ENCODE results near the gene PILRA. TPM values are rescaled to one million over a fixed set of nuclear protein-coding genes. Genes with fewer than 3 reads are reported as not detected.

The PILRA gene
- total and polyA plus RNA-seq, 2 of the 13 experiments (the other 11 are each of a cell fraction or from before 2014, with no cell fraction given): 0.13 to 1.3 TPM

- TF ChIP-seq, protein P1, sequence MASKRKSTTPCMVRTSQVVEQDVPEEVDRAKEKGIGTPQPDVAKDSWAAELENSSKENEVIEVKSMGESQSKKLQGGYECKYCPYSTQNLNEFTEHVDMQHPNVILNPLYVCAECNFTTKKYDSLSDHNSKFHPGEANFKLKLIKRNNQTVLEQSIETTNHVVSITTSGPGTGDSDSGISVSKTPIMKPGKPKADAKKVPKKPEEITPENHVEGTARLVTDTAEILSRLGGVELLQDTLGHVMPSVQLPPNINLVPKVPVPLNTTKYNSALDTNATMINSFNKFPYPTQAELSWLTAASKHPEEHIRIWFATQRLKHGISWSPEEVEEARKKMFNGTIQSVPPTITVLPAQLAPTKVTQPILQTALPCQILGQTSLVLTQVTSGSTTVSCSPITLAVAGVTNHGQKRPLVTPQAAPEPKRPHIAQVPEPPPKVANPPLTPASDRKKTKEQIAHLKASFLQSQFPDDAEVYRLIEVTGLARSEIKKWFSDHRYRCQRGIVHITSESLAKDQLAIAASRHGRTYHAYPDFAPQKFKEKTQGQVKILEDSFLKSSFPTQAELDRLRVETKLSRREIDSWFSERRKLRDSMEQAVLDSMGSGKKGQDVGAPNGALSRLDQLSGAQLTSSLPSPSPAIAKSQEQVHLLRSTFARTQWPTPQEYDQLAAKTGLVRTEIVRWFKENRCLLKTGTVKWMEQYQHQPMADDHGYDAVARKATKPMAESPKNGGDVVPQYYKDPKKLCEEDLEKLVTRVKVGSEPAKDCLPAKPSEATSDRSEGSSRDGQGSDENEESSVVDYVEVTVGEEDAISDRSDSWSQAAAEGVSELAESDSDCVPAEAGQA (IDR thresholded peaks at IDR 0.05; ENCODE audit: low read depth): peak; percentile 65; the same call in 1 of the 2 replicates
- TF ChIP-seq, protein P1 (CRISPR knock-in tag; IDR thresholded peaks at IDR 0.05; ENCODE audit: borderline replicate concordance): no peak
- TF ChIP-seq SP1 (IDR thresholded peaks at IDR 0.05) (no peak), SP1 (CRISPR knock-in tag; IDR thresholded peaks at IDR 0.05) (no peak), NCOA5 (CRISPR knock-in tag; IDR thresholded peaks at IDR 0.05) (no peak), SRY (CRISPR knock-in tag; IDR thresholded peaks at IDR 0.05) (no peak), HNF4G (IDR thresholded peaks at IDR 0.05; ENCODE audit: borderline replicate concordance, low read depth, low read length) (peak; percentile 89), HNF4G (CRISPR knock-in tag; IDR thresholded peaks at IDR 0.05; ENCODE audit: borderline replicate concordance, low read depth) (peak; percentile 83; the same call in 1 of the 2 replicates), SNRNP70 (IDR thresholded peaks at IDR 0.05; ENCODE audit: low read depth, low read length) (no peak), MEF2D (CRISPR knock-in tag; IDR thresholded peaks at IDR 0.05) (0 out of 2 replicates have a peak, but pooled peaks have one; percentile 36), MAFF (IDR thresholded peaks at IDR 0.05; ENCODE audit: low read depth, low read length) (peak; percentile 52; the same call in 1 of the 2 replicates), HBP1 (CRISPR knock-in tag; IDR thresholded peaks at IDR 0.05; ENCODE audit: low read depth) (peak; percentile 62; the same call in 1 of the 2 replicates), THAP11 (CRISPR knock-in tag; IDR thresholded peaks at IDR 0.05) (peak; percentile 84), ZBTB25 (CRISPR knock-in tag; IDR thresholded peaks at IDR 0.05) (no peak), TBP (CRISPR knock-in tag; IDR thresholded peaks at IDR 0.05) (no peak), E2F5 (CRISPR knock-in tag; conservative IDR thresholded peaks at IDR 0.05) (no peak), XBP1 (CRISPR knock-in tag; IDR thresholded peaks at IDR 0.05) (no peak), ZNF383 (CRISPR knock-in tag; IDR thresholded peaks at IDR 0.05; ENCODE audit: borderline replicate concordance) (no peak)
- TF ChIP-seq, protein P2, sequence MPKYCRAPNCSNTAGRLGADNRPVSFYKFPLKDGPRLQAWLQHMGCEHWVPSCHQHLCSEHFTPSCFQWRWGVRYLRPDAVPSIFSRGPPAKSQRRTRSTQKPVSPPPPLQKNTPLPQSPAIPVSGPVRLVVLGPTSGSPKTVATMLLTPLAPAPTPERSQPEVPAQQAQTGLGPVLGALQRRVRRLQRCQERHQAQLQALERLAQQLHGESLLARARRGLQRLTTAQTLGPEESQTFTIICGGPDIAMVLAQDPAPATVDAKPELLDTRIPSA (CRISPR knock-in tag; IDR thresholded peaks at IDR 0.05; ENCODE audit: borderline replicate concordance): no peak
Observed at GRCh38 chr7:100444311-100445278, 71.3 kb downstream of the PILRA start (continued).

All from HepG2 (cell line).